GM12872 (cell line): Measurements from ENCODE around the gene LYRM2.

Experiments
- CTCF ChIP-seq: IDR thresholded peaks from 3 replicates; pipeline ENCODE4 v1.5.1; 2011; ENCODE audit warnings: low read depth, mild to moderate bottlenecking, low read length, moderate library complexity; ENCODE audit not compliant: insufficient read depth

The LYRM2 gene

GRCh38 chr6:89662659-89663223 is 24.2 kb upstream of the LYRM2 start:
- TF ChIP-seq CTCF: no peak

GRCh38 chr6:89661559-89661958 is 23.0 kb upstream of the LYRM2 start:
- TF ChIP-seq CTCF: no peak

GRCh38 chr6:89660981-89661380 is 22.4 kb upstream of the LYRM2 start:
- no peak for TF ChIP-seq CTCF

- TF ChIP-seq CTCF: no peak
Observed at GRCh38 chr6:89657445-89658158, 19.1 kb upstream of the LYRM2 start.

- no peak for TF ChIP-seq CTCF
Observed at GRCh38 chr6:89655122-89655521, 16.6 kb upstream of the LYRM2 start.

- TF ChIP-seq CTCF: no peak
Observed at GRCh38 chr6:89650579-89650978, 12.0 kb upstream of the LYRM2 start.

GRCh38 chr6:89649682-89650081 is 11.1 kb upstream of the LYRM2 start:
- TF ChIP-seq CTCF: no peak

GRCh38 chr6:89644864-89645263 is 6.3 kb upstream of the LYRM2 start:
- TF ChIP-seq CTCF: no peak
